K562 (cell line): ENCODE data around the gene JMJD1C. TPM values are rescaled to one million over a fixed set of nuclear protein-coding genes. Genes with fewer than 3 reads are reported as not detected.

Experiments
- ATF7 ChIP-seq: fragments of 450-650 bp; IDR thresholded peaks from 2 replicates; pipeline ENCODE4 v1.7.1; 2014; ENCODE audit warnings: mild to moderate bottlenecking, moderate library complexity
- CBX3 ChIP-seq, 2 experiments: IDR thresholded peaks; 1 replicate in 1 of 2; 2 replicates in 1 of 2; pipeline ENCODE4 v1.6.1; 2012; ENCODE audit warnings: inconsistent platforms in 2 of 2, low read length in 2 of 2, borderline replicate concordance in 1 of 2, control low read depth in 1 of 2
- JUND ChIP-seq, 2 experiments: IDR thresholded peaks; 2 replicates in 1 of 2; 3 replicates in 1 of 2; pipeline ENCODE4 v1.6.1; 2011; ENCODE audit warnings: borderline replicate concordance in 2 of 2, low read depth in 2 of 2, low read length in 2 of 2, improper control_type of control experiment in 1 of 2, missing biosample characterization in 1 of 2, missing genetic modification characterization in 1 of 2, missing genetic modification reagents in 1 of 2
- MITF ChIP-seq: IDR thresholded peaks from 2 replicates; pipeline ENCODE4 v1.6.1; 2014; ENCODE audit warnings: antibody characterized with exemption
- POLR2H ChIP-seq: IDR thresholded peaks from 2 replicates; pipeline ENCODE4 v1.6.1; 2016; ENCODE audit warnings: missing genetic modification characterization, low read depth, mild to moderate bottlenecking, control low read depth, missing compliant biosample characterization, moderate library complexity
- TCF7L2 ChIP-seq: fragments of 150-350 bp; IDR thresholded peaks from 2 replicates; pipeline ENCODE4 v1.6.1; 2016; ENCODE audit warnings: low read depth, mild to moderate bottlenecking, low read length, moderate library complexity
- TEAD2 ChIP-seq: fragments of 450-650 bp; IDR thresholded peaks from 2 replicates; pipeline ENCODE4 v1.6.1; 2016; ENCODE audit warnings: missing genetic modification characterization, control low read depth, missing compliant biosample characterization
- ZC3H8 ChIP-seq: fragments of 450-650 bp; IDR thresholded peaks from 2 replicates; pipeline ENCODE4 v1.6.1; 2017
- ZNF395 ChIP-seq: fragments of 200-800 bp; sonication (Bioruptor generic); IDR thresholded peaks from 2 replicates; pipeline ENCODE4 v1.6.1; 2017; ENCODE audit warnings: missing genetic modification characterization, missing compliant biosample characterization
- polyA plus RNA-seq, 8 experiments: library from polyadenylated mRNA; depleted of rRNA in 4 of 8; stranded (reverse) in 5 of 8; unstranded in 3 of 8; fragments of >200 nt; fragmentation: Nextera tagmentation in 2 of 8; fragmentation: Illumina TruSeq in 1 of 8; extraction: Ambion mirVana in 2 of 8; extraction: Trizol in 1 of 8; gene quantifications; 2 replicates each; pipeline versions ENCODE4 v1.2.1 to v1.2.3, GENCODE V29; 2011 to 2014; ENCODE audit warnings: inconsistent platforms in 1 of 8, missing spikeins in 1 of 8
- total RNA-seq, 7 experiments: library from RNA; depleted of rRNA in 6 of 7; stranded (reverse); fragments of >200 nt in 6 of 7; fragmentation: Illumina TruSeq in 2 of 7; extraction: Trizol in 2 of 7; gene quantifications; 2 replicates each; pipeline versions ENCODE4 v1.2.1 to v1.2.3, GENCODE V29; 2011 to 2021; ENCODE audit warnings: low replicate concordance in 1 of 7
- TF ChIP-seq, protein P1 (sequence below), 2 experiments: fragments of 450-650 bp; IDR thresholded peaks; 2 replicates each; pipeline ENCODE4 v1.6.1; 2016; ENCODE audit warnings: mild to moderate bottlenecking in 2 of 2, borderline replicate concordance in 1 of 2, low read depth in 1 of 2, moderate library complexity in 1 of 2

JMJD1C gene
- total and polyA plus RNA-seq, 9 of the 15 experiments (the other 6 are each of a cell fraction or from before 2014, with no cell fraction given): 25.3 to 68.0 (median 47.2) TPM

GRCh38 chr10:63236113-63236935 is 229.5 kb downstream of the JMJD1C start (continued):
- TF ChIP-seq ZNF395 (CRISPR knock-in tag) (peak; percentile 47; the same call in 1 of the 2 replicates), CBX3 (IDR thresholded peaks at IDR 0.05; ENCODE audit: borderline replicate concordance in 1 of 2, low read length in 2 of 2) (0 out of 3 replicates have a peak, but pooled peaks of 1 of the 2 experiments have one; percentile 39), ATF7 (peak; percentile 43; the same call in 1 of the 2 replicates), ZC3H8 (no peak), POLR2H (tag) (0 out of 2 replicates have a peak, but pooled peaks have one; percentile 45), TCF7L2 (no peak), JUND (IDR thresholded peaks at IDR 0.05; ENCODE audit: borderline replicate concordance, low read depth, low read length) (peak; percentile 97), JUND (tag; IDR thresholded peaks at IDR 0.05; ENCODE audit: borderline replicate concordance, low read depth, low read length) (peak; percentile 97), MITF (peak; percentile 34; the same call in 1 of the 2 replicates), TEAD2 (tag) (no peak)
- TF ChIP-seq, protein P1, sequence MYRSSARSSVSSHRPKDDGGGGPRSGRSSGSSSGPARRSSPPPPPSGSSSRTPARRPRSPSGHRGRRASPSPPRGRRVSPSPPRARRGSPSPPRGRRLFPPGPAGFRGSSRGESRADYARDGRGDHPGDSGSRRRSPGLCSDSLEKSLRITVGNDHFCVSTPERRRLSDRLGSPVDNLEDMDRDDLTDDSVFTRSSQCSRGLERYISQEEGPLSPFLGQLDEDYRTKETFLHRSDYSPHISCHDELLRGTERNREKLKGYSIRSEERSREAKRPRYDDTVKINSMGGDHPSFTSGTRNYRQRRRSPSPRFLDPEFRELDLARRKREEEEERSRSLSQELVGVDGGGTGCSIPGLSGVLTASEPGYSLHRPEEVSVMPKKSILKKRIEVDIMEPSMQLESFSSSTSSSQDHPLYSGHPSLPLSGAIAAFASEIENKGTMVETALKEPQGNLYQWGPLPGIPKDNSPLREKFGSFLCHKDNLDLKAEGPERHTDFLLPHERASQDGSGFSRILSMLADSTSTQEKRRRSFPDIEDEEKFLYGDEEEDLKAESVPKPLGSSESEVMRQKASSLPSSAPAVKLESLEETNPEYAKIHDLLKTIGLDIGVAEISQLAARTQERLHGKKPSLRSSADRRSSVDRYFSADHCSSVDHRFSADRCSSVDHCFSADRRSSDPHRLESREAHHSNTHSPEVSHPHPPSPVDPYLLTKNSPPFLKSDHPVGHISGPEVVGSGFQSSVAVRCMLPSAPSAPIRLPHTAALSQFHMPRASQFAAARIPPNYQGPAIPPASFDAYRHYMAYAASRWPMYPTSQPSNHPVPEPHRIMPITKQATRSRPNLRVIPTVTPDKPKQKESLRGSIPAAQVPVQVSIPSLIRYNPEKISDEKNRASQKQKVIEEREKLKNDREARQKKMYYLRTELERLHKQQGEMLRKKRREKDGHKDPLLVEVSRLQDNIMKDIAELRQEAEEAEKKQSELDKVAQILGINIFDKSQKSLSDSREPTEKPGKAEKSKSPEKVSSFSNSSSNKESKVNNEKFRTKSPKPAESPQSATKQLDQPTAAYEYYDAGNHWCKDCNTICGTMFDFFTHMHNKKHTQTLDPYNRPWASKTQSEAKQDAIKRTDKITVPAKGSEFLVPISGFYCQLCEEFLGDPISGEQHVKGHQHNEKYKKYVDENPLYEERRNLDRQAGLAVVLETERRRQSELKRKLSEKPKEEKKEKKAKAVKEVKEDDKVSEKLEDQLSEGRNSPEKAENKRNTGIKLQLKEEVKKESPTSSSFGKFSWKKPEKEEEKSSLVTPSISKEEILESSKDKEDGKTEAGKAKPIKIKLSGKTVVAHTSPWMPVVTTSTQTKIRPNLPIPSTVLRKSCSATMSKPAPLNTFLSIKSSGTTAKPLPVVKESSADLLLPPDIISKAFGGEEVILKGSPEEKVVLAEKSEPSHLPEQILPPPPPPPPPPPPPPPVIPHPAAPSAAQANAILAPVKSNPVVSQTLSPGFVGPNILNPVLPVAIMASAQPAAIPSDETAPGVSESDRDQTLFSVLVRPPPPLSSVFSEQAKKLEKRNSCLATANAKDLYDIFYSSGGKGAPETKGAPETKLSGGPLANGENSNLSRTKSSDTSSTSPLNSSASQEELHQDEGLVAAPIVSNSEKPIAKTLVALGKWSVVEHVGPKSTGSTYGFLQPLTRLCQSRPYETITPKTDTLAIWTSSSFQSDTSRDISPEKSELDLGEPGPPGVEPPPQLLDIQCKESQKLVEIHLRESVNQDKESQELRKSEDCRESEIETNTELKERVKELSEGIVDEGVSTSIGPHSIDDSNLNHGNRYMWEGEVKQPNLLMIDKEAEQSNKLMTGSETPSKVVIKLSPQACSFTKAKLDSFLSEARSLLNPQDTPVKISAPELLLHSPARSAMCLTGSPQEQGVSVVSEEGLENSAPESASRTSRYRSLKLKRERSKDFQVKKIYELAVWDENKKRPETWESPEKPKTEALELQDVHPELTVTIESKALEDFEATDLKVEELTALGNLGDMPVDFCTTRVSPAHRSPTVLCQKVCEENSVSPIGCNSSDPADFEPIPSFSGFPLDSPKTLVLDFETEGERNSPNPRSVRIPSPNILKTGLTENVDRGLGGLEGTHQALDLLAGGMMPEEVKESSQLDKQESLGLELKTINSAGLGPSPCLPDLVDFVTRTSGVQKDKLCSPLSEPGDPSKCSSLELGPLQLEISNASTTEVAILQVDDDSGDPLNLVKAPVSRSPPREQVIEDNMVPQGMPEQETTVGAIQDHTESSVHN (IDR thresholded peaks at IDR 0.05; ENCODE audit: borderline replicate concordance in 1 of 2, low read depth in 1 of 2): 0 out of 4 replicates have a peak, but pooled peaks of 1 of the 2 experiments have one; percentile 61
